H9 (cell line): ENCODE data around the gene STK11. TPM values are rescaled to one million over a fixed set of nuclear protein-coding genes. Genes with fewer than 3 reads are reported as not detected.
A peak's percentile ranks its signal among the peaks of the same experiment; 100 is the strongest.

ENCODE experiments used
- DNase-seq: peaks from one replicate; pipeline ENCODE4 v3.0.0-alpha.2; 2017
- H2AFZ ChIP-seq: one replicate; pipeline ENCODE4 v1.6.1; 2013; ENCODE audit warnings: mild to moderate bottlenecking, low read length, control low read depth, moderate library complexity
- H2AK5ac ChIP-seq: 2 replicates; pipeline ENCODE4 v1.6.1; 2013; ENCODE audit warnings: low read length, control low read depth, mixed read lengths; ENCODE audit not compliant: insufficient read length
- H2BK120ac ChIP-seq: one replicate; pipeline ENCODE4 v1.6.1; 2013; ENCODE audit warnings: low read depth, mild to moderate bottlenecking, low read length, control low read depth, inconsistent platforms; ENCODE audit not compliant: poor library complexity, severe bottlenecking
- H2BK12ac ChIP-seq: 2 replicates; pipeline ENCODE4 v1.6.1; 2013; ENCODE audit warnings: low read length, control low read depth, mixed read lengths, low read depth; ENCODE audit not compliant: insufficient read length
- H2BK15ac ChIP-seq: 2 replicates; pipeline ENCODE4 v1.6.1; 2013; ENCODE audit warnings: low read depth, low read length, control low read depth
- H2BK20ac ChIP-seq: one replicate; pipeline ENCODE4 v1.6.1; 2013; ENCODE audit warnings: low read depth, mild to moderate bottlenecking, low read length, control low read depth, inconsistent platforms; ENCODE audit not compliant: poor library complexity, severe bottlenecking
- H2BK5ac ChIP-seq: 2 replicates; pipeline ENCODE4 v1.6.1; 2013; ENCODE audit warnings: low read length, control low read depth, mixed read lengths; ENCODE audit not compliant: insufficient read length
- H3K14ac ChIP-seq: 2 replicates; pipeline ENCODE4 v1.6.1; 2013; ENCODE audit warnings: low read length, control low read depth; ENCODE audit not compliant: insufficient read depth
- H3K18ac ChIP-seq: 2 replicates; pipeline ENCODE4 v1.6.1; 2013; ENCODE audit warnings: low read depth, mild to moderate bottlenecking, mixed read lengths, low read length, control low read depth; ENCODE audit not compliant: insufficient read length
- H3K23ac ChIP-seq: 2 replicates; pipeline ENCODE4 v1.6.1; 2013; ENCODE audit warnings: low read length, control low read depth, mixed read lengths, low read depth; ENCODE audit not compliant: insufficient read length
- H3K23me2 ChIP-seq: 2 replicates; pipeline ENCODE4 v1.6.1; 2013; ENCODE audit warnings: low read depth, mild to moderate bottlenecking, mixed read lengths, low read length, control low read depth; ENCODE audit not compliant: insufficient read length, poor library complexity, severe bottlenecking
- H3K27ac ChIP-seq: 2 replicates; pipeline ENCODE4 v1.5.1; 2013; ENCODE audit warnings: low read length, control low read depth, mixed read lengths, low read depth; ENCODE audit not compliant: insufficient read length
- H3K27me3 ChIP-seq: 2 replicates; pipeline ENCODE4 v1.6.1; 2013; ENCODE audit warnings: low read length, control low read depth, inconsistent platforms; ENCODE audit not compliant: insufficient read depth
- H3K4ac ChIP-seq: 2 replicates; pipeline ENCODE4 v1.6.1; 2013; ENCODE audit warnings: low read depth, mild to moderate bottlenecking, control low read depth, inconsistent platforms, low read length, moderate library complexity
- H3K4me1 ChIP-seq: 2 replicates; pipeline ENCODE4 v1.6.1; 2013; ENCODE audit warnings: low read length, control low read depth, inconsistent platforms; ENCODE audit not compliant: insufficient read depth
- H3K4me2 ChIP-seq: 2 replicates; pipeline ENCODE4 v1.6.1; 2013; ENCODE audit warnings: low read length, control low read depth, mixed read lengths; ENCODE audit not compliant: insufficient read length, insufficient read depth
- H3K56ac ChIP-seq: 2 replicates; pipeline ENCODE4 v1.6.1; 2013; ENCODE audit warnings: low read depth, mild to moderate bottlenecking, mixed read lengths, low read length, control low read depth; ENCODE audit not compliant: insufficient read length
- H3K79me1 ChIP-seq: 2 replicates; pipeline ENCODE4 v1.6.1; 2013; ENCODE audit warnings: low read depth, mild to moderate bottlenecking, moderate library complexity, low read length, control low read depth, inconsistent platforms; ENCODE audit not compliant: insufficient read depth, poor library complexity, severe bottlenecking
- H3K79me2 ChIP-seq: 2 replicates; pipeline ENCODE4 v1.6.1; 2013; ENCODE audit warnings: low read length, control low read depth, inconsistent platforms; ENCODE audit not compliant: insufficient read depth
- H3K9ac ChIP-seq: 2 replicates; pipeline ENCODE4 v1.6.1; 2013; ENCODE audit warnings: low read length, control low read depth, mixed read lengths; ENCODE audit not compliant: insufficient read length; ENCODE audit errors: extremely low read depth
- H3K9me3 ChIP-seq: one replicate; pipeline ENCODE4 v1.6.1; 2013; ENCODE audit warnings: low read depth, low read length, inconsistent platforms; ENCODE audit not compliant: control insufficient read depth
- H3T11ph ChIP-seq: one replicate; pipeline ENCODE4 v1.6.1; 2013; ENCODE audit warnings: mild to moderate bottlenecking, low read length, control low read depth, inconsistent platforms
- H4K20me1 ChIP-seq: one replicate; pipeline ENCODE4 v1.6.1; 2013; ENCODE audit not compliant: control insufficient read depth, insufficient read length, insufficient read depth
- H4K5ac ChIP-seq: 2 replicates; pipeline ENCODE4 v1.6.1; 2013; ENCODE audit warnings: low read depth, mild to moderate bottlenecking, mixed read lengths, low read length, control low read depth; ENCODE audit not compliant: insufficient read length
- H4K8ac ChIP-seq: replicated peaks from 2 replicates; pipeline ENCODE4 v1.6.1; 2013; ENCODE audit warnings: low read length, control low read depth, mixed read lengths, low read depth; ENCODE audit not compliant: insufficient read length
- H4K91ac ChIP-seq: 2 replicates; pipeline ENCODE4 v1.6.1; 2013; ENCODE audit warnings: low read depth, mild to moderate bottlenecking, moderate library complexity, mixed read lengths, low read length, control low read depth; ENCODE audit not compliant: insufficient read length
- H3K27ac Mint-ChIP-seq, 3 experiments: 2 replicates in 2 of 3; 3 replicates in 1 of 3; pipeline ENCODE4 v1.8.0; 2020 to 2021; ENCODE audit warnings: mixed read lengths in 3 of 3, mild to moderate bottlenecking in 1 of 3, moderate library complexity in 1 of 3
- H3K27me3 Mint-ChIP-seq: 2 replicates; pipeline ENCODE4 v1.8.0; 2021; ENCODE audit warnings: low read depth, mild to moderate bottlenecking, moderate library complexity, mixed read lengths
- H3K36me3 Mint-ChIP-seq, 3 experiments: 2 replicates in 2 of 3; 3 replicates in 1 of 3; pipeline ENCODE4 v1.8.0; 2020 to 2021; ENCODE audit warnings: low read depth in 3 of 3, mixed read lengths in 3 of 3; ENCODE audit not compliant: insufficient read depth in 1 of 3
- H3K4me1 Mint-ChIP-seq, 2 experiments: 2 replicates each; pipeline ENCODE4 v1.8.0; 2020; ENCODE audit warnings: mixed read lengths in 2 of 2
- H3K4me3 Mint-ChIP-seq, 2 experiments: 2 replicates in 1 of 2; 3 replicates in 1 of 2; pipeline ENCODE4 v1.8.0; 2020 to 2021; ENCODE audit warnings: mild to moderate bottlenecking in 2 of 2, mixed read lengths in 2 of 2, moderate library complexity in 1 of 2
- H3K9me3 Mint-ChIP-seq, 2 experiments: 2 replicates in 1 of 2; 3 replicates in 1 of 2; pipeline ENCODE4 v1.8.0; 2020; ENCODE audit warnings: mild to moderate bottlenecking in 2 of 2, mixed read lengths in 2 of 2, moderate library complexity in 1 of 2
- WGBS: extraction: QIAGEN DNeasy Blood & Tissue Kit; methylation state at CpG from one replicate; pipeline ENCODE4 v1.1.7; 2013; ENCODE audit warnings: missing lambda C conversion rate, low lambda C conversion rate, mixed read lengths; ENCODE audit not compliant: insufficient read length; ENCODE audit errors: extremely low coverage; 5-methylcytosine and 5-hydroxymethylcytosine counted together
- total RNA-seq: library from RNA; stranded (reverse); gene quantifications from 2 replicates; pipeline ENCODE4 v1.2.1, GENCODE V29; 2021
- TF ChIP-seq, protein P1 (sequence below): fragments of 200-600 bp; sonication (generic); conservative IDR thresholded peaks from 3 replicates; pipeline ENCODE4 v1.8.0; 2021; ENCODE audit warnings: antibody characterized with exemption, mild to moderate bottlenecking

STK11 gene
- total RNA-seq, 1 experiment from 2014 or later = 74.3 TPM

DNA sequence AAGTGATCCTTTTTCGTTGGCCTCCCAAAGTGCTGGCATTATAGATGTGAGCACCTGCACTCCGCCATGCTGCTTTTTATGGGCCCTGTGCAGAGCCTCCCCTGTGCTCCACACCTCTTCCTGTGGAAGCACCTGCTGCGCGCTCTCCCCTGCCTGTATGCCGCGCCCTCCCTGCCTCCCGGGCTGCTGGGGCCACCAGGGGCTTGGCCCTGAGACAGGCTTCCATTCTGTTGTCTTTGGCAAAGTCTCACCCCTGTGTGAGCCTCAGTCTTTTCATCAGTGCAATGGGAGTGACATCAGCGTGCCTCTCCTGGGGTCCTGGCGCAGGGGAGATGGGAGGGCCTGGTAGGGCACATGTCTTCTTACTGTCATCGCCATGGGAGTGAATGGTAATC lies 71.0 kb downstream of the STK11 start:
- no peak overlapping the region for H2BK120ac ChIP-seq
- no peak overlapping the region for H3T11ph ChIP-seq
- TF ChIP-seq, protein P1, sequence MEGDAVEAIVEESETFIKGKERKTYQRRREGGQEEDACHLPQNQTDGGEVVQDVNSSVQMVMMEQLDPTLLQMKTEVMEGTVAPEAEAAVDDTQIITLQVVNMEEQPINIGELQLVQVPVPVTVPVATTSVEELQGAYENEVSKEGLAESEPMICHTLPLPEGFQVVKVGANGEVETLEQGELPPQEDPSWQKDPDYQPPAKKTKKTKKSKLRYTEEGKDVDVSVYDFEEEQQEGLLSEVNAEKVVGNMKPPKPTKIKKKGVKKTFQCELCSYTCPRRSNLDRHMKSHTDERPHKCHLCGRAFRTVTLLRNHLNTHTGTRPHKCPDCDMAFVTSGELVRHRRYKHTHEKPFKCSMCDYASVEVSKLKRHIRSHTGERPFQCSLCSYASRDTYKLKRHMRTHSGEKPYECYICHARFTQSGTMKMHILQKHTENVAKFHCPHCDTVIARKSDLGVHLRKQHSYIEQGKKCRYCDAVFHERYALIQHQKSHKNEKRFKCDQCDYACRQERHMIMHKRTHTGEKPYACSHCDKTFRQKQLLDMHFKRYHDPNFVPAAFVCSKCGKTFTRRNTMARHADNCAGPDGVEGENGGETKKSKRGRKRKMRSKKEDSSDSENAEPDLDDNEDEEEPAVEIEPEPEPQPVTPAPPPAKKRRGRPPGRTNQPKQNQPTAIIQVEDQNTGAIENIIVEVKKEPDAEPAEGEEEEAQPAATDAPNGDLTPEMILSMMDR = no peak
- WGBS = no CpG with 5 or more reads among the region's 10 CpGs
- H3K23me2 ChIP-seq = peaks cover 9% of the 10 kb centered on the region
- peaks cover under 1% of the 10 kb centered on the region for H3K79me1 ChIP-seq
- no peaks in the 10 kb centered on the region for H3K9me3 ChIP-seq
- peak overlapping the region; percentile 67 for H3K4me2 ChIP-seq
- Mint-ChIP-seq H3K27me3 (no peaks in the 10 kb centered on the region; the same call in 1 of the 2 replicates), H3K9me3 (no peaks in the 10 kb centered on the region), H3K4me3 (peak overlapping the region; percentile 71 to 87), H3K36me3 (peaks cover 22 to 64% (median 41%) of the 10 kb centered on the region in 3 experiments), H3K4me1 (peaks cover 24 to 30% of the 10 kb centered on the region in 2 experiments), H3K27ac (peak overlapping the region in 1 of 3 experiments; percentile 81; a peak in 2 of 7 replicates)
- H4K20me1 ChIP-seq = no peaks in the 10 kb centered on the region
- H2BK5ac ChIP-seq = no peak overlapping the region
- H2AFZ ChIP-seq = no peak overlapping the region
- no peak overlapping the region for H4K8ac ChIP-seq
- DNase-seq = no peak
- H2AK5ac ChIP-seq = no peak overlapping the region
- no peak overlapping the region for H2BK12ac ChIP-seq
- no peak overlapping the region for H3K56ac ChIP-seq
- no peaks in the 10 kb centered on the region for H3K79me2 ChIP-seq
- H3K4ac ChIP-seq = no peak overlapping the region
- H3K27me3 ChIP-seq = no peaks in the 10 kb centered on the region
- no peak overlapping the region for H4K91ac ChIP-seq
- no peak overlapping the region for H3K27ac ChIP-seq
- no peak overlapping the region for H3K18ac ChIP-seq
- H3K4me1 ChIP-seq = no peaks in the 10 kb centered on the region
- H4K5ac ChIP-seq = no peak overlapping the region
- no peak overlapping the region for H2BK15ac ChIP-seq
- H3K9ac ChIP-seq = no peak overlapping the region
- no peak overlapping the region for H2BK20ac ChIP-seq
- H3K14ac ChIP-seq = no peak overlapping the region
- H3K23ac ChIP-seq = no peak overlapping the region
